Glutamatergic neuron (in vitro differentiated cells): Measurements from ENCODE around the gene RAB29. TPM values are rescaled to one million over a fixed set of nuclear protein-coding genes. Genes with fewer than 3 reads are reported as not detected.

ENCODE experiments used
- DNase-seq: peaks from one replicate; pipeline ENCODE4 v3.0.0; 2022
- H3K27ac Mint-ChIP-seq: one replicate; pipeline ENCODE4 v1.8.0; 2020; ENCODE audit warnings: mild to moderate bottlenecking, mixed read lengths, inconsistent platforms; ENCODE audit not compliant: unreplicated experiment
- H3K27me3 Mint-ChIP-seq: one replicate; pipeline ENCODE4 v1.8.0; 2020; ENCODE audit warnings: mild to moderate bottlenecking, moderate library complexity, mixed read lengths, inconsistent platforms; ENCODE audit not compliant: unreplicated experiment
- H3K36me3 Mint-ChIP-seq: one replicate; pipeline ENCODE4 v1.8.0; 2020; ENCODE audit warnings: mild to moderate bottlenecking, mixed read lengths, inconsistent platforms; ENCODE audit not compliant: unreplicated experiment
- H3K4me1 Mint-ChIP-seq: one replicate; pipeline ENCODE4 v1.8.0; 2020; ENCODE audit warnings: mild to moderate bottlenecking, low read depth, mixed read lengths, inconsistent platforms; ENCODE audit not compliant: unreplicated experiment
- H3K4me3 Mint-ChIP-seq: one replicate; pipeline ENCODE4 v1.8.0; 2020; ENCODE audit warnings: mild to moderate bottlenecking, mixed read lengths, inconsistent platforms; ENCODE audit not compliant: unreplicated experiment
- H3K9me3 Mint-ChIP-seq: one replicate; pipeline ENCODE4 v1.8.0; 2020; ENCODE audit warnings: mild to moderate bottlenecking, moderate library complexity, mixed read lengths, inconsistent platforms; ENCODE audit not compliant: unreplicated experiment
- total RNA-seq: library from RNA; stranded (reverse); fragmentation: NEBNext Ultra II Directional; extraction: Animal tissue kit (Norgen Biotek cat#: 25700); gene quantifications from one replicate; pipeline ENCODE4 v1.2.1, GENCODE V29; 2021; ENCODE audit not compliant: unreplicated experiment
- TF ChIP-seq, protein P1 (sequence below): fragments of 200-600 bp; sonication (generic); IDR thresholded peaks from one replicate; pipeline ENCODE4 v1.5.0; 2021; ENCODE audit not compliant: partially characterized antibody, unreplicated experiment

RAB29 gene
- total RNA-seq, 1 donor from 2014 or later, result 1.7 TPM

DNA sequence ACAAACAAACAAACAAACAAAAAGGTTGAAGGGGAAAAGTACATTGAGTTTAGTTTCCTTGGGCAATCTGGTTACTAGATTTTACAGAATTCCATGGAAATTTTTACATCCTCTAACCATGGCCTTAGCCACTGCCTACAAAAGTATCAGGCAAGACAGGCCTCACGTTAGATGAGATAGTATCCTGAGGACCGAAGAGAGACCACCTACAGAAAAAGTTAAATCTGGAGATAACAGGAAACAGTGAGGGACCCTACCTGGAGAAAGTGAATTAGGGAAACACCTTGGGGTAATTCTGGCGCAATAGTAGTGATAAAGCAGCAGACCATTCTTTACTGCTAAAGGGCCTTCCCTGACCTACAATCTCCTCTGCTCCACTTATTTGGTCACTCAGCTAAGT lies 8.7 kb downstream of the RAB29 start:
- TF ChIP-seq, protein P1, sequence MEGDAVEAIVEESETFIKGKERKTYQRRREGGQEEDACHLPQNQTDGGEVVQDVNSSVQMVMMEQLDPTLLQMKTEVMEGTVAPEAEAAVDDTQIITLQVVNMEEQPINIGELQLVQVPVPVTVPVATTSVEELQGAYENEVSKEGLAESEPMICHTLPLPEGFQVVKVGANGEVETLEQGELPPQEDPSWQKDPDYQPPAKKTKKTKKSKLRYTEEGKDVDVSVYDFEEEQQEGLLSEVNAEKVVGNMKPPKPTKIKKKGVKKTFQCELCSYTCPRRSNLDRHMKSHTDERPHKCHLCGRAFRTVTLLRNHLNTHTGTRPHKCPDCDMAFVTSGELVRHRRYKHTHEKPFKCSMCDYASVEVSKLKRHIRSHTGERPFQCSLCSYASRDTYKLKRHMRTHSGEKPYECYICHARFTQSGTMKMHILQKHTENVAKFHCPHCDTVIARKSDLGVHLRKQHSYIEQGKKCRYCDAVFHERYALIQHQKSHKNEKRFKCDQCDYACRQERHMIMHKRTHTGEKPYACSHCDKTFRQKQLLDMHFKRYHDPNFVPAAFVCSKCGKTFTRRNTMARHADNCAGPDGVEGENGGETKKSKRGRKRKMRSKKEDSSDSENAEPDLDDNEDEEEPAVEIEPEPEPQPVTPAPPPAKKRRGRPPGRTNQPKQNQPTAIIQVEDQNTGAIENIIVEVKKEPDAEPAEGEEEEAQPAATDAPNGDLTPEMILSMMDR, result no peak
- Mint-ChIP-seq H3K9me3 (no peaks in the 10 kb centered on the region), H3K27ac (no peak overlapping the region), H3K36me3 (no peaks in the 10 kb centered on the region), H3K4me3 (no peak overlapping the region), H3K4me1 (no peaks in the 10 kb centered on the region), H3K27me3 (peaks cover 3% of the 10 kb centered on the region)
- DNase-seq, result no peak

DNA sequence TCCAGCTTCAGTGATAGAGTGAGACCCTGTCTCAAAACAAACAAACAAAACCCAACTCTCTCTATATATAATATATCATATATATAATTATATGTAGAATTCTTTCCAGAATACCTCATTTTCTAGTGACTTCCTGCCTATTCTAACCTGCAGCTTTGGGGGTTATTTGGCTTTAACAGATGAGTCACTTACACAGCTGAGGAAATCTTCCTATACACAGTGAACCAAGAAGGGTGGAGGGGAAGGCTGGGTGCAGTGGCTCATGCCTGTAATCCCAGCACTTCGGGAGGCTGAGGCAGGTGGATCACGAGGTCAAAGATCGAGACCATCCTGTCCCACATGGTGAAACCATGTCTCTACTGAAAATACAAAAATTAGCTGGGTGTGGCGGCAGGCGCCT lies 9.2 kb downstream of the RAB29 start:
- Mint-ChIP-seq H3K27ac (no peak overlapping the region), H3K36me3 (no peaks in the 10 kb centered on the region), H3K9me3 (no peaks in the 10 kb centered on the region), H3K4me3 (no peak overlapping the region), H3K4me1 (no peaks in the 10 kb centered on the region), H3K27me3 (peaks cover 3% of the 10 kb centered on the region)
- DNase-seq, result no peak
- TF ChIP-seq, protein P1, result no peak

DNA sequence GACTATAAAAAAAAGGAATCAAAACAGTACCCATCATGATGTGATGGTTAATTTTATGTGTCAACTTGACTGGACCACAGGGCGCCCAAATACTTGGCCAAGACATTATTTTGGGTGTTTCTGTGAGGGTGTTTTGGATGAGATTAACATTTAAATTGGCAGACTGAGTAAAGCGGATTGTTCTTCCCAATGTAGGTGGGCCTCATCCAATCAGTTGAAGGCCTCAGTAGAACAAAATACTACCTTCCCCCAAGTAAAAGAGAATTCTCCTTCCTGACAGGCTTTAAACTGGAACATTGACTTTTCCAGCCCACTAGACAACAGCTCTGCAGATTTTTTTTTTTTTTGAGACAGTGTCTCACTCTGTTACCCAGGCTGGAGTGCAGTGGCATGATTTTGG lies 10.7 kb downstream of the RAB29 start:
- H3K9me3 Mint-ChIP-seq, result no peaks in the 10 kb centered on the region
- no peak for DNase-seq
- no peak overlapping the region for H3K27ac Mint-ChIP-seq
- H3K36me3 Mint-ChIP-seq, result no peaks in the 10 kb centered on the region
- H3K4me1 Mint-ChIP-seq, result no peaks in the 10 kb centered on the region
- no peak overlapping the region for H3K4me3 Mint-ChIP-seq
- TF ChIP-seq, protein P1, result no peak
- H3K27me3 Mint-ChIP-seq, result peaks cover 3% of the 10 kb centered on the region

DNA sequence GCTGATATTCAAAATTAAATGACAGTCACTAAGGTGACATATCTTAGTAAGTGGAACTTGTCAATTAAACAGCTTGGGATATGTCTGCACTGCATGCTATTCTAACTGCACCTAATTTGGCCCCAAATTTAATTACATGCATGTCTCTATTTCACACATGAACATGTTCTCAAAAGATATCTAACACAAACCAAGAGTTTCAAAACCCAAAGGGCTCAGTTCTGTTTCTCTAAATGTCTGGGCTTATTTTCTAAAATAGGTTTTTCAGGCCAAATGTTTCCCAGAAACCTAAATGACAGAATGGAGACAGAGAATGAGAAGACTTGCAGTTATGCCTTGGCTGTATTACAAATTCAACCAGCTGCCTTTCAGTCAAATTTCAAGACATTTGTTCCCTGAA lies 11.3 kb downstream of the RAB29 start:
- H3K36me3 Mint-ChIP-seq, result no peaks in the 10 kb centered on the region
- no peak overlapping the region for H3K4me3 Mint-ChIP-seq
- H3K9me3 Mint-ChIP-seq, result no peaks in the 10 kb centered on the region
- no peak for DNase-seq
- TF ChIP-seq, protein P1, result no peak
- no peaks in the 10 kb centered on the region for H3K4me1 Mint-ChIP-seq
- no peak overlapping the region for H3K27ac Mint-ChIP-seq
- H3K27me3 Mint-ChIP-seq, result peaks cover 3% of the 10 kb centered on the region

DNA sequence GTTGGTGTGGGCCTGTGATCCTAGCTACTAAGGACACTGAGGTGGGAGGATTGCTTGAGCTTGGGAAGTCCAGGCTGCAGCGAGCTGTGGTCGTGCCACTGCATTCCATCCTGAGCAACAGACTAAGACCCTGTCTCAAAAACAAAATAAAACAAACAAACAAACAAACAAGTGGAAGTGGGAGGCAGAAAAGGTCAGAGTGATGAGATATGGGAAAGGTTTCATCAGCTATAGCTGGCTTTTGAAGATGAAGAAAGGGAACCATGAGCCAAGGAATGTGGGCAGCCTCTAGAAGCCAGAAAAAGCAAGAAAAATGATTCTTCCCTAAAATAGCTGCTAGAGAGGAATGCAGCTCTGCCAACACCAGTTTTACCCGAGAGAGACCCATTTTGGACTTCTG lies 14.7 kb downstream of the RAB29 start:
- DNase-seq, result no peak
- Mint-ChIP-seq H3K36me3 (no peaks in the 10 kb centered on the region), H3K27ac (no peak overlapping the region), H3K9me3 (no peaks in the 10 kb centered on the region), H3K27me3 (peaks cover 3% of the 10 kb centered on the region), H3K4me3 (no peak overlapping the region), H3K4me1 (no peaks in the 10 kb centered on the region)
- TF ChIP-seq, protein P1, result no peak
